ENCODE measurements around the gene EXPH5. TPM values are rescaled to one million over a fixed set of nuclear protein-coding genes. Genes with fewer than 3 reads are reported as not detected.

EXPH5 gene
- total RNA-seq, 1 experiment from 2014 or later = 36.3 TPM

- H3K27ac ChIP-seq = no peak overlapping the region
- peaks cover 21% of the 10 kb centered on the region for H3F3A ChIP-seq (ENCODE audit: insufficient read depth, low read depth)
- peaks cover 29% of the 10 kb centered on the region for H3K79me2 ChIP-seq (ENCODE audit: low read depth)
- H3K9me2 ChIP-seq (ENCODE audit: insufficient read depth) = no peaks in the 10 kb centered on the region
- H3K4me1 ChIP-seq (replicated peaks; ENCODE audit: insufficient read depth) = peaks cover 24% of the 10 kb centered on the region
- H3K9me3 ChIP-seq (ENCODE audit: insufficient read depth, low read depth) = no peaks in the 10 kb centered on the region
- intact Hi-C loops (cut with micrococcal nuclease; ENCODE audit: unreplicated experiment) = no loop called here
- H3K4me3 ChIP-seq = no peak overlapping the region
- BruUV-seq (replicated peaks) = no TSS peak
- TF ChIP-seq, protein P1, sequence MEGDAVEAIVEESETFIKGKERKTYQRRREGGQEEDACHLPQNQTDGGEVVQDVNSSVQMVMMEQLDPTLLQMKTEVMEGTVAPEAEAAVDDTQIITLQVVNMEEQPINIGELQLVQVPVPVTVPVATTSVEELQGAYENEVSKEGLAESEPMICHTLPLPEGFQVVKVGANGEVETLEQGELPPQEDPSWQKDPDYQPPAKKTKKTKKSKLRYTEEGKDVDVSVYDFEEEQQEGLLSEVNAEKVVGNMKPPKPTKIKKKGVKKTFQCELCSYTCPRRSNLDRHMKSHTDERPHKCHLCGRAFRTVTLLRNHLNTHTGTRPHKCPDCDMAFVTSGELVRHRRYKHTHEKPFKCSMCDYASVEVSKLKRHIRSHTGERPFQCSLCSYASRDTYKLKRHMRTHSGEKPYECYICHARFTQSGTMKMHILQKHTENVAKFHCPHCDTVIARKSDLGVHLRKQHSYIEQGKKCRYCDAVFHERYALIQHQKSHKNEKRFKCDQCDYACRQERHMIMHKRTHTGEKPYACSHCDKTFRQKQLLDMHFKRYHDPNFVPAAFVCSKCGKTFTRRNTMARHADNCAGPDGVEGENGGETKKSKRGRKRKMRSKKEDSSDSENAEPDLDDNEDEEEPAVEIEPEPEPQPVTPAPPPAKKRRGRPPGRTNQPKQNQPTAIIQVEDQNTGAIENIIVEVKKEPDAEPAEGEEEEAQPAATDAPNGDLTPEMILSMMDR (conservative IDR thresholded peaks at IDR 0.05) = no peak
- no peak for TF ChIP-seq EZH2 (IDR thresholded peaks at IDR 0.05; ENCODE audit: low read depth)
- H2AFZ ChIP-seq = no peak overlapping the region
- H4K20me1 ChIP-seq (ENCODE audit: insufficient read depth) = no peaks in the 10 kb centered on the region
- H3K36me3 ChIP-seq (ENCODE audit: low read depth) = 0 out of 2 replicates have a peak, but pooled peaks cover 7% of the 10 kb centered on the region
- ChIA-PET CTCF (no interaction called here), POLR2A (ENCODE audit: unreplicated experiment) (no interaction called here)
- H3K4me2 ChIP-seq = no peak overlapping the region
- H3K27me3 ChIP-seq (ENCODE audit: insufficient read depth, low read depth) = no peaks in the 10 kb centered on the region
- no peak for DNase-seq
Measured at GRCh38 chr11:108494182-108494581, 99.4 kb downstream of the EXPH5 start.

DNA sequence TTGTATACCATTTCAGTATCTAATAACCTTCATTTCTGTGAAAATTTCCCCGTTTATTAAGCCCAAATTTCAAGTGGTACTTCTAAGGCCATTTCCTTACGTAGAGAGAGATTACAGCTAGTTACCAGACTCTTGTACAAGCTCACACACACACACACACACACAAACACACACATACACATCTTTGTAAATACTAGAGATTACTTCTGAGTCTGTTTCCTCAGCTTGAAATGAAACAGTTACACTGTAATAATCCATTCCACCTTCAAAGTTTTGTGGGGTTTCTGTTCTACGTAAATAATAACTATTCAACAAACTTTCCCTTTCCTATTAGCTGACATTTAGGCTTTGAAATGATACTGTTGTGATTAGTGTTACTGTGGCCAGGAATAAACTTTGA lies 101.6 kb downstream of the EXPH5 start:
- Histone ChIP-seq H4K20me1 (ENCODE audit: insufficient read depth) (no peaks in the 10 kb centered on the region), H3K27ac (no peak overlapping the region), H3K4me3 (no peak overlapping the region), H3K27me3 (ENCODE audit: insufficient read depth, low read depth) (no peaks in the 10 kb centered on the region), H3K4me2 (no peak overlapping the region), H3K4me1 (replicated peaks; ENCODE audit: insufficient read depth) (peaks cover 20% of the 10 kb centered on the region), H3K9me3 (ENCODE audit: insufficient read depth, low read depth) (no peaks in the 10 kb centered on the region), H3K79me2 (ENCODE audit: low read depth) (peaks cover 29% of the 10 kb centered on the region), H2AFZ (no peak overlapping the region), H3K9me2 (ENCODE audit: insufficient read depth) (no peaks in the 10 kb centered on the region), H3F3A (ENCODE audit: insufficient read depth, low read depth) (peaks cover 10% of the 10 kb centered on the region), H3K36me3 (ENCODE audit: low read depth) (0 out of 2 replicates have a peak, but pooled peaks cover 7% of the 10 kb centered on the region)
- CTCF ChIA-PET = no interaction called here
- intact Hi-C loops (cut with micrococcal nuclease; ENCODE audit: unreplicated experiment) = no loop called here
- TF ChIP-seq EZH2 (IDR thresholded peaks at IDR 0.05; ENCODE audit: low read depth) = no peak
- TF ChIP-seq, protein P1 (conservative IDR thresholded peaks at IDR 0.05) = no peak
- no peak for DNase-seq
- POLR2A ChIA-PET (ENCODE audit: unreplicated experiment) = no interaction called here
- BruUV-seq (replicated peaks) = no TSS peak

- Histone ChIP-seq H3K27me3 (ENCODE audit: insufficient read depth, low read depth) (no peaks in the 10 kb centered on the region), H3K36me3 (ENCODE audit: low read depth) (0 out of 2 replicates have a peak, but pooled peaks cover 12% of the 10 kb centered on the region)
- CTCF ChIA-PET = no interaction called here
Measured at GRCh38 chr11:108486828-108487227, 106.7 kb downstream of the EXPH5 start.

More at GRCh38 chr11:108486828-108487227, 106.7 kb downstream of the EXPH5 start:
- Histone ChIP-seq H3K79me2 (ENCODE audit: low read depth) (no peaks in the 10 kb centered on the region), H3F3A (ENCODE audit: insufficient read depth, low read depth) (no peaks in the 10 kb centered on the region), H2AFZ (no peak overlapping the region), H3K4me2 (no peak overlapping the region), H3K9me2 (ENCODE audit: insufficient read depth) (no peaks in the 10 kb centered on the region), H4K20me1 (ENCODE audit: insufficient read depth) (no peaks in the 10 kb centered on the region), H3K4me3 (no peak overlapping the region), H3K4me1 (replicated peaks; ENCODE audit: insufficient read depth) (no peaks in the 10 kb centered on the region), H3K27ac (no peak overlapping the region), H3K9me3 (ENCODE audit: insufficient read depth, low read depth) (no peaks in the 10 kb centered on the region)
- DNase-seq = peak in 1 of 2 experiments; percentile 51
- TF ChIP-seq, protein P1 (conservative IDR thresholded peaks at IDR 0.05) = no peak
- no peak for TF ChIP-seq EZH2 (IDR thresholded peaks at IDR 0.05; ENCODE audit: low read depth)
- POLR2A ChIA-PET (ENCODE audit: unreplicated experiment) = no interaction called here
- no TSS peak for BruUV-seq (replicated peaks)
- intact Hi-C loops (cut with micrococcal nuclease; ENCODE audit: unreplicated experiment) = no loop called here
